ENCODE data around the gene CLPTM1L.
"Not testable (repeated sequence)": the region's sequence is repeated elsewhere in the genome, so short reads cannot be mapped to it uniquely, and the experiment has no call there.

The CLPTM1L gene

DNA sequence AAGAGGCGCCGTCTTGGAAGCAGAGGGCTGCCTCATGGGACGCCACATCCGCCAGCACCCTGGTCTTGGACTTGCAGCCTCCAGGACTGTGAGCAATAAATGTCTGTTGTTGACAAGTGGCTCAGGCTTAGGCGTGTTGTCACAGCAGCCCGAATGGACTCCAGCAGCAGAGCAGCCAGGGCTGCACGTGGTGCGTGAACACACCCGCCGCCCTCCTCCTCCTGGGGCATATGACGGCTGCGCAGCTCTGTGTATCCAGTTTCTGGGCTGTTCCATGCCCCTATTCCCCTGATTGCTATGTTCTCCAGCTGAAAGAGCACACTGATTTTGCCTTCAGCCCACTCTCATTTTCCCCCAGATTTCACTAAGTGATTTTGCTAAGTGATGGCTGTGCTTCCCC lies 36.0 kb upstream of the CLPTM1L start:
- no peak for DNase-seq (ENCODE audit: low spot score)

DNA sequence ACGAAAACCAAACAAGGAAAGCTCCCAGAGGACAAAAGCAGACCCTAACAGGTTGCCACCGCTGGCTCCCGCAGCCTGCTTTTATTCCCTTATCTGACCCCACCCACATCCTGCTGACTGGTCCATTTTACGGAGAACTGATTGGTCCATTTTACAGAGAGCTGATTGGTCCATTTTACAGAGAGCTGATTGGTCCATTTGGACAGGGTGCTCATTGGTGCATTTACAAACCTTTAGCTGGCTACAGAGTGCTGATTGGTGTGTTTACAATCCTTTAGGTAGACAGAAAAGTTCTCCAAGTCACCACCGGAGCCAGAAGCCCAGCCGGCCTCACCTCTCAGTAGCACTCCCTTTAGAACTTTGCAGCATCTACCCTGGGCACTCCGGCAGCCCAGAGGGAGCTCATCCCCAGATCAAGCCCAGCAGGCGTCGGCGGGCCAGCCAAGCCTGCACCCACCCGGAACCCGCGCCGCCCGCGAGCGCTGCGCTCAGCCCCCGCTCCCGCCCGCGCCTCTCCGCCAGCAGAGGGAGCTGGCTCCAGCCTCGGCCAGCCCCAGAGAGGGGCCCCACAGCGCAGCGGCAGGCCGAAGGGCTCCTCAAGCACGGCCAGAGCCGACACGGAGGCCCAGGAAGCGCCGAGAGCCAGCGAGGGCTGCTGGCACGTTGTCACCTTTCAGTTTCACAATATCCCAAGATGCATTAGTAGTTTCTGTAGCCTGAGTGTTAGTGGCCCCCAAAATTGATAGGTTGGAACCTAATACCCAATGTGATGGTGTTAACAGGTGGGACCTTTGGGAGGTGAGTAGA lies 35.3 kb upstream of the CLPTM1L start:
- DNase-seq (ENCODE audit: low spot score) = peak; percentile 47

DNA sequence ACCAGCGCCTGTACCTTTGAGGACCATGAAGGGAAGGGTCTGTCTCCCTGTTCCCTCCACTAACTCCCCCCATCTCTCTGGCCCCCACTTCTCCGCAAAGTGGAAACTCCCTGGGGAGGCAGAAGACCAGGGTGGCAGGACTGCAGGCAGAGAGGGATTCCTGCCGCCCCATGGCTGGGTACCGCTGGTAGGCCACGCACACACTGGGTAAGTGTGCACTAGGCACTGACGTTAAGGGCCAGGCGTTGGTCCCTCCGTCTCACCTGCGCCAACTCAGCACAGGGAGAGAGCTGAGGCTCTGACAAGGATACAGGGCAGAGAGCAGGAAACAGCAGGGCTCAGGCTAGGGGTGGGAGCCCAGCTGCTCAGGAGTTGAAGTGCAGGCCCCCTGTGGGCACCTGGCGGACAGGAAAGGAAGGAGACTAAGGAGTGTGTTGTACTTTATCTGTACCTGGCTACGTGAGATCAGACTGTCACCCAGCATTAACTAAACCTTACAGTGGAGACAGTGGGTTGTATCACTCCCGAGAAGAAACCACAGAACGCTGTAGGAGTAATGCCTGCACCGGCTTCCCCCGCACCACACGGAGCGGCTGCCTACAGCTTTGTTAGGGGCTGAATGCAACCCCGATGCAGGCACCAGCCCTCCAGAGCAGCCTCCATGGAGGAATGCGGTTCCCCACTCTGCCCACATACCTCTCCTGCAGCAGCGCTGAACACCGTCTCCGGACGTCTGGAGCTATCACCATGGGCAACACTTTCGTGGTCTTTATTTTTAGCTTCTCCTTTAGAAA lies 34.2 kb upstream of the CLPTM1L start:
- no peak for DNase-seq (ENCODE audit: low spot score)

DNA sequence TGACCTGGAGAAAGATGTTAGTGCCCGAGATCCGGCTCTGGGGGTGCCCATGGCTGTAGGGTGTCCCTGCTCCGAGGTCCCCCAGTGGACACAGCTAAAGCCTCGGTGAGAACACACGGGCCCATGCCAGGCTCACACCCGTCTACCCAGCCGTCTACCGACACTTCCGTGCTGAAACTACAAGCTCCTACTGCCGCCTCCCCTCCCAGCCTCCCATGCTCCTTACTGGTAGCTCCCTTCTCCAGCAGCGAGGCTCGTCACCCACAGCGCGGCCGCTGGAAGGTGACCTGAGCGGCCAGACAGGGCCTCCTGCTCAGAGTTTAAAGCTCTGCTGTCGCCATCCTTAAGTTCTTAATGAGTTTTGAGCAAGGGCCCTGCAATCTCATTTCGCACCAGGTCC lies 33.2 kb upstream of the CLPTM1L start:
- DNase-seq (ENCODE audit: low spot score) = no peak

DNA sequence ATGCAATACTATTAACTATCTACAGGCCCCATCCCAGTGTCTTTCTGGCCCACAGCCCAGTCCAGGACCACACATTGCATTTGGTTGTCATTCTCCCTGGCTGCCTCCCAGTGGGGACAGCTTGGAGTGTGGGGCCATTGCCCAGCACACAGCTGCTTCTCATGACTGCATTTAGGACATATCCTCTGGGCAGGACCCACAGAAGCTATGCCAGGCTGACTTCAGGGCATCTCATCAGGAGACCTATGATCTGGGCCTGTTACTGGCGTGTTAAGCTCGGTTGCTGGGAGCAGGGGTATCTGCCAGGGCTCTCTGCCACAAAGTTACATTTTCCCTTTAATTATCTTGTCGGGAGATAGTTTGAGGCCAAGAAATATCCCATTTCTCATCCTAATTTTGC lies 32.1 kb upstream of the CLPTM1L start:
- no peak for DNase-seq (ENCODE audit: low spot score)

DNA sequence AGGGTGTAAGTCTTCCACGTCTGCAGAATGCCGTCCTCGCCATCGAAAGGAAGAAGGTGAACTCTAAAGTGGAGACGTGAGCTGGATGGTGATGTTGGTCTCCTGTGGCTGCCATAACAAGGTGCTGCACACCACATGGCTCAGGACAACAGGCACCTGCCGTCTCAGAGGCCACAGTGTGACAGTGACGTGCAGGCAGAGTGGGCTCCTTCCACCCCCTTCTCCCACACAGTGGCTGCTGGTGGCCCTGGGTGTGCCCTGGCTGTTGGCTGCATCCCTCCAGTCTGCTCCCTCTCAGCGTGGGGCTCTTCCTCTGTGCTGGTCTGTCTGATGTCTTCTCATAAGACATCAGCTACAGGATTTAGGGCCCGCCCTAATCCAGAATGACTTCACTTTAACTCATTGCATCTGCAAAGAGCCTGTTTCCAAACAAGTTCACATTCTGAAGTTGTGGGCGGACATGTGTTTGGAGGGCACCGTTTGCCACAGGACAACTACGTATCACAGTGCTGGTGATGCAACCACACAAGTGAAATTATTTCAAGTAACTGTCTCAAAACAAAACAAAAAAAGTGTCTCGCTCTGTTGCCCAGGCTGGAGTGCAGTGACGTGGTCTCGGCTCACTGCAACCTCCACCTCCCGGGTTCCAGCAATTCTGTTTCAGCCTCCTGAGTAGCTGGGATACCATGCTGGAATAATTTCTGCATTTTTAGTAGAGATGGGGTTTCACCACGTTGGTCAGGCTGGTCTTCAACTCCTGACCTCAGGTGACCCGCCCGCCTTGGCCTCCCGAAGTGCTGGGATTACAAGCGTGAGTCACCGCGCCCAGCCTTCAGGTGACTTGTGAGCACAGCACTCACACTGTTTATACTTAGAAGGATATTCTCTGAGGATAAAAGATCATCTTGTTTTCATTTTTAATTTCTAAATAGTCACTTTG lies 31.2 kb upstream of the CLPTM1L start:
- no peak for DNase-seq (ENCODE audit: low spot score)

DNA sequence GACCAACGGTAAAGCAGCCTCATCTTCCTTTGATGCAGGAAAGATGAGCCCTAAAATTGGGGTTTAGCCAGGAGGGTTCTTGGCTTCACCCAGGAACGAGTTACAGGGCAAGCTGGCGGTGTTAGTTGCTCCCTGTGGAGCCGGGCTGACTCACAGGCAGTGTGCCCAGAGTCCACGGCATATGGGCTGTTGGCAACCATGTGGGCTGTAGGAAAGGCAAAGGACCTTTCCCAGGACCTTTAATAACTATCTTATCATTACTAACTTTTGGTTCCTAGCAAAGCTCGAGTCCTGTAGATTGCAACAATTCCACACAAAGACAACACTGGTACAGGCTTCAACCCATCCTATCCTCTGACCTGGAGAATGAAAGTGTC lies 29.8 kb upstream of the CLPTM1L start:
- DNase-seq (ENCODE audit: low spot score) = no peak

DNA sequence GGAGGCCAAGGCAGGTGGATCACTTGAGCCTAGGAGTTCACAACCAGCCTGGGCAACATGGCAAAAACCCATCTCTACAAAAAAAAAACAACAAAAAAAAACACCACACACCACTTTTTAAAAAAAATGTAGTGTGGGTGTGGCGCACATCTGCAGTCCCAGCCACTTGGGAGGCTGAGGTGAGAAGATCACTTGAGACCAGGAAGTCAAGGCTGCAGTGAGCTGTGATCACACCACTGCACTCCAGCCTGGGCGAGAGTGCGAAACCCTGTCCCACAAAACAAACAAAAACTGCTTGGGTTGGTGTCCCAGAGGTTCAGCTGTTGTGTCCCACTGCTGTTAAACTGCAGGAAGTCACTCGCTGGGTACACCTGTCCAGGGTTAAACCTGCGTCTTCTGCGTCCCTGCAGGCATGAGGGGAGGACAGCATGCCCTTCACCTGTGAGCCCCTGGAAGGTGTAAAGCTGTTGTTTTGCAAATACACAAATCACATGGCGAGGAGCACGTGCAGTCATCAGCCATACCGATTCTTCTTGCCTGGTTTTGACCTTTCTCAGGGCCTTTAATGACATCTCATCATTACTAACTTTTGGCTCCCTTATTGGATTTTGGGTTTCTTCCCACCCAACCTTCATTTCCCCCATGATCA lies 29.3 kb upstream of the CLPTM1L start:
- no peak for DNase-seq (ENCODE audit: low spot score)

DNA sequence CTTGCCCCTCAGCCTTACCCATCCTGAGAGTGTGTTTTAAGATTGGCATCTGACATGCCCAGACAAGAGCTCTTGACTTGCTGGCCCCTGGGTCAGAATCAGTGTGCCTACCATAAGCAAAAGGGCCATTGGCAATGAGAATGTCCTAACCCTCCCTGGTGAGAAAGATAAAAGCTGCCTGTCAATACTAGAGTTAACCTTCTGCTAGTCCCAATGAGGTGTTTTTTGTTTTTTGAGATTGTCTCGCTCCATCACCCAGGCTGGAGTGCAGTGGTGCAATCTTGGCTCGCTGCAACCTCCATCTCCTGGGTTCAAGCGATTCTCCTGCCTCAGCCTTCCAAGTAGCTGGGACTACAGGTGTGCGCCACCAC lies 27.1 kb upstream of the CLPTM1L start:
- not testable (repeated sequence) for DNase-seq (ENCODE audit: low spot score)

DNA sequence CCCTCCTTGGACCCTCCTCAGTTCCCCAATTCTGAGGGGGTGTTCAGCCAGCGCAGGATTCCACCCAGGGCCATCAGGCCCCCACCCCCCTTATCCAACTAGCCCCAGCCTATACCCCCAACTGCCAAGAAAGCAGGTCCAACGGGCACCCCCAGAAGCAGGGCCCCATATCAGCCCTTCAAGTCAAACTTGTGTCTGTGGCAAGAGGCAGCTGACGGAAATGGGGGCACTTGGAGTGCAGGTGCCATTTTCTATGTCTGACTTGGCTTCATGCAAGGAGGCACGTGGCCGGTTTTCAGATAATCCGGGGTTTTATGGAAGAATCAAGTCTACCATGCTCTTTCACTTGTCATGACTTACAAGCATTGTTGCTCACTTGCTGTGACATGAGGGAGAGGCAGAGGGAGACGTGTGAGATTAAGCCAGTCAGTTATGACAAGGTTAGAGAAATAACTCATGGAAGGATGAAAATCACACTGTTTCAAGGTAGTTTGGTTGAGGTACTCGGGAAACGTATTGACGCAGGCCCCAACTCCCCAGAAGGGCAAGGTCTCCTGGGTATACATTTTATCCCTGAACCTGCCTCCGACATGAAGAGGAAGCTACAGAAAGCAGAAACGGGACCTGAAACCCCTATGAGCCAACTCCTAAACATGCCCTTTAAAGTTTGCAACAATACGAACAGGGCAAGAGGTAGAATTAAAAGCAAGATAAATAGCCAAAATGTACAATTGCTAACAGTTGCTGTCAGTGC lies 26.5 kb upstream of the CLPTM1L start:
- no peak for DNase-seq (ENCODE audit: low spot score)

DNA sequence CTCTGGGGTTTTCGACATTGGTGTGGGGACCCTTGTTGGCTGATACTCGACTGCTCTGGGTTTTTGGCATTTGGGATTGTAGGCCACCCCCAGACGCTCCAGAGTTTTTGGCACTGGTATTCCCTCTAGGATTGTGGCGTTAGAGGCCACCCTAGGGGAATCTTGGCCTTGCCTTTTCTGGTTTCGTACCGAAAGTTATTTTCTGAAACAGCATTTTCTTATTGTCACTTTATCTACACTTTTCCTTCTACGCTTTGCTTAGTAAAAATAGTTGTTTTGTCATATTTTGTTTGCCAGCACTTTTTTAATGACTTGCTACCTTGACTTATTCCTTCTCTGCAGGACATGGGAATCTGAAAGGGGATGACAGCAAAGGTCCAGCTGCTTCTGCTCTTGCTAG lies 25.1 kb upstream of the CLPTM1L start:
- no peak for DNase-seq (ENCODE audit: low spot score)

DNA sequence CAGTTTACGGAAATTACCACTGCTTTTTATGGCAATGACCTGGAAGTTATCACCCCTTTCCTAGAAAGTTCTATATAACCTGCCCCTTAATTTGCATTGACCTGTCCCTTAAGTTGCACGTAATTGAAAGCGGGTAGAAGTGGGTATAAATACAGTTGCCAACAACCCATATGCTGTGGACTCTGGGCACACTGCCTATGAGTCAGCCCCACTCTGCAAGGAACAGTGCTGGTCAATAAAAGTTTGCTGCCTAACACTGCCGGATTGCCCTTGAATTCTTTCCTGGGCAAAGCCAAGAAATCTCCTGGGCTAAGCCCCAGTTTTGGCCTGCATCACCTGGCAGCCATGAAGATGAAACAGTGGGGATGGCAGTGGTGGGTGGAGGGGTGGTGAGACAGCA lies 23.9 kb upstream of the CLPTM1L start:
- no peak for DNase-seq (ENCODE audit: low spot score)

DNA sequence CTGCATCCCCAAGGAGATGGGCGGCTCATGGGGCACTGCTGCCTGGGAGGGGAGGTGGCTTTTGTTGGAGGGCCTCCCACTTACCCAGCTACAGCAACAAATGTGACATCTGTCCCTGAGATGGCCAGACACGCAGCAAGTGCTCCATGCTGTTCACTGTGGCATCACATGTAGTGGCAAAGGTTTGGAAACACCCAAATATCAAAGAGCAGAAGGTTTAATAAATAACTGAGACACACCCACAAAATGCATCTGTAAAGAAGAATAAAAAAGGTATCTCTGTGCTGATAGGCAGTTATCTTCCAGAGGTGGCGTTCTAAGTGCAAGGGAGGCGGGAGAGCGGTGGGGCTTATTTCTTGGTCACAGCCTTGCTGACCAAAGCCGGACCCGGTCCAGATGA lies 23.3 kb upstream of the CLPTM1L start:
- no peak for DNase-seq (ENCODE audit: low spot score)

DNA sequence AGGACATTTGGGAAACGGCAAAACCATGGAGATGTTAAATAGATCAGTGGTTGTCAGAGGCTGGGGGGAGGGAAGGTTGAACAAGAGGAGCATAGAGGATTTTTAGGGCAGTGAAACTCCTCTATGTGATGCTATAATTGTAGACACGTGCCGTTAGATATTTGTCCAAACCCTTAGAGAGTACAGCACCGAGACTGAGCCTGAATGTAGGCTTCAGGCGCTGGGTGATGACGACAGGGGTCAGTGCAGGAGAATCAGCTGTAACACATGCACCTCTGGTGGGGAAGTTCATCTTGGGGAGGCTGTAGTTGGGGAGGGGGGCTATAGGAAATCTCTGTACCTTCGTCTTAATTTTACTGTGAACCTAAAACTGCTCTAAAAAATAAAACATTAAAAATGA lies 22.2 kb upstream of the CLPTM1L start:
- no peak for DNase-seq (ENCODE audit: low spot score)

DNA sequence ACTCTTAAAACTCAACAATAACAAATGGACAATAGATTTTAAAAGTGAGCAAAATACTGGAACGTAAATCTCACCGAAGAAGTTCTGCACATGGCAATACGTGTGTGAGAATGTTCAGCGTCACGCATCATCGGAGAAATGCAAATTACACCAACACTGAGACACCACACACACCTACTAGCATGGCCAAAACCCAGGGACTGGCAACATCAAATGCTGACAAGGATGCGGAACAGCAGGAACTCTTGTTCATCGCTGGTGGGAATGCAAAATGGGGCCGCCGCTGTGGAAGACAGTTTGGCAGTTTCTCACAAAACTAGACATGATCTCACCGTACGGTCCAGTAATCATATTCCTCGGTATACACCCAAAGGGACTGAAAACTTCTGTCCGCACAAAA lies 21.6 kb upstream of the CLPTM1L start:
- DNase-seq (ENCODE audit: low spot score) = no peak

DNA sequence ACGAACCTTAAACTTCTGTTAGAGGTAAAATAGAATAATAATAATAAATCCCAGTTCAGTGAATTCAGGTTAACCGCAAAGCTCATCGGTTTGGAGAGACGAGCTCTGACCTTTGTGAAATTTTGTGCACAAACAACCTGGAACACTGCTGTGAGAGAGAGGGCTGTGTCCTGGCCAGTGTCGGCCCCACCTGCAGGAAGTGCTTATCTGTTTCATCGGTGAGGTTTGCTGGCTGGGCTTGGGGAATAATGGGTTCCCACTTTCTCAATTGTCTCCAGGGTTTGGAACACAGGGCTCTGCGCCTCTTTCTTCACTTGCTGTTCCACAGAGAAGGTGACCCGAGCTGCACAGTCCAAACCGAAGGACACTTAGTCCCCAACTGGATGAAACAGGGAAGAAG lies 19.3 kb upstream of the CLPTM1L start:
- no peak for DNase-seq (ENCODE audit: low spot score)

DNA sequence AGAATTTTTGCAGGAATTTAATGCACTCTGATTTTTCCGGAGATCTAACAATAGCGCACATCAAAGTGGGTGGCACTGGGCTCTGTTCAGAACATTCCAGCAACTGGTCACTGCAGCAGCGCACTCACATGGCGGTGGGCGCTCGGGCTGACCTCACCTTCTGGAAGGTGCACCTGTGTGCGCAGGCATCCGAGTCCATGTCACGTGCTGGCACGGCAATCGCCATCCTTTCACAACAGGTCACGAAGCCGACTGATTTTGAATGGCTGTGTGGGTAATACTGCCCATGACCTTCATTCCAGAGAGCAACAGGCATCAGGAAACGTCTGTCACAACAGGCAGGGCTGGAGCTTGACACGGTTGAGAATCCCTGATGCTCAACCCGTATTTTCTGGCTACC lies 18.7 kb upstream of the CLPTM1L start:
- DNase-seq (ENCODE audit: low spot score) = no peak

DNA sequence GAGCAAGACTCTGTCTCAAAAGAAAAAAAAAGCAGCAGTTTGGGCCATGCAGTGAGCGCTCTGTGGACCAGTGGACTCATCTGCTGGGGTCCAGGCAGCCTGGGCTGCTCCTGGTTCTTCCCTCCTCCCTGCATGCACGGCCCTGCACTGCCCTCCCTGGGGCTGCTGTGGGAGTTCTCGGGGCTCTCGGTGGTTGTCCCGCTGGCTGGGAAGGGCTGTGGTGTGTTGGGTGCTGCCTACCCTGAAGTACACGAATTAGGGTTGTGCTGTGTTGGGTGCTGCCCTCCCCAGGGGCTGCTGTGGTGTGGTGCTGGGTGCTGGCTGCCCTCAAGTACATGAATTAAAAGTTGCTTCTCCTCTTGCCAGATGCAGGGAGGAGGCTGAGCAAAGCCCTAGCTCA lies 18.3 kb upstream of the CLPTM1L start:
- DNase-seq (ENCODE audit: low spot score) = no peak

DNA sequence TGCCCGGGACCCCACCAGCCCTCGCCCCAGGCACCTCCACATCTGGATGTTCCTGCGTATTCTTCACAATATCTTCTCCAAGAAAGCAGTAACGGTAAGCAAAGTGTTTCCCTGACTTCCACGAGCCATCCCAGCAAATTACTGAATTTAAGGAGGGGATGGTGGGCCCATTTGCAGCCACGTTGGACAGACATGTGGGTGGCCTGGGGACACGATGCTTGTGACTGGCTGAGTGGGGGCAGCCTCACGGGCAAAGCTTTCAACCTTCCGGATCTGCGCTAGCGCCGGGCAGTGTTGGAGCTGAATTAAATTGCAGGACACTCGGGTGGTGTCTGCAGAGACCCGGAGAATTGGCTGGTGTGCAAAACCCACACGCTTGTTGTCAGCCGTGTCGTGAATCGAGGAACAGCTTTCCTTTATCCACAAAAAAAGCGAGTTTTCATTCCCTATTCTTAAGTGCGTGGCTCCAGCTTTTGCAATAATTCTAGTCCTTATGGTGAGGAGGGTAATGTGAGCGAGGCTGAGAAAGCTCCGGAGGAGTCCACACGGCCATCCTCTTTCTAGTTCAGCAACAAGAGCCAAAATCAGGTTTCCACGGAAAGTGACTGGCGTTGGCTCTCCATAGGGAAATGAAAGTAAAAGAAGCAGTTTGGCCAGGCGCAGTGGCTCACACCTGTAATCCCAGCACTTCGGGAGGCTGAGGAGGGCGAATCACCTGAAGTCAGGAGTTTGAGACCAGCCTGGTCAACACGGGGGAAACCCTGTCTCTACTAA lies 17.5 kb upstream of the CLPTM1L start:
- no peak for DNase-seq (ENCODE audit: low spot score)

DNA sequence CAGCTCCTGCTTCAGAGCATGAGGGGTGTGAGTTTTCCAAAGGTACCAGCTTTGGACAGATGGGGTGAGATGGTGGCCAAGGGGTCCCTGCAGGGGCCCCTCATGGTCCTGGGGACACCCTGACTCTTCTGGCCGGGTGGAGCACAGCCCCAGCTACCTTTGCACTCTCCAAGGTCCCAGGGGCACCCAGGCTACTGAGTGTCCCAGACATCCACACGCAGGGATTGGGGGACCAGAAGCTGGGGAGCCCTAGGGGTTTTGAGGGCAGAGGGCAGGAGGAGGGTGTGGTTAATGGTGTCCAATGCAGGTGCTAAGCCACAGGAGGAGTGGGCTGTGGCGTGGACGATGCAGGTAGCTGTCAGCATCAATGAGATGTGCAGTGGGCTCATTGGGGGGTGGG lies 16.0 kb upstream of the CLPTM1L start:
- DNase-seq (ENCODE audit: low spot score) = no peak

DNA sequence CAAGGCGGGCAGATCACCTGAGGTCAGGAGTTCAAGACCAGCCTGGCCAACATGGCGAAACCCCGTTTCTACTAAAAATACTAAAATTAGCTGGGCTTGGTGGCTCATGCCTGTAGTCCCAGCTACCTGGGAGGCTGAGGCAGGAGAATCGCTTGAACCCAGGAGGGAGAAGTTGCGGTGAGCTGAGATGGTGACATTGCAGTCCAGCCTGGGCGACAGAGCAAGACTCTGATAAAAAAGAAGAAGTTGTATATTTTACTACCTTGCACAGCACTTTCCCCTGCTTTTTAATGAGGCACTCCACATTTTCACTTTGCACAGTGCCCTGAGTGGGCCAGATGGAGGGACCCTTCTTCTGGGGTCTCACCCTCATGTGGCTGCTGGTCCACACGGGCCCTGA lies 15.5 kb upstream of the CLPTM1L start:
- not testable (repeated sequence) for DNase-seq (ENCODE audit: low spot score)
